Smooth muscle cell (in vitro differentiated cells): Measurements from ENCODE around the gene ZNF234. TPM values are rescaled to one million over a fixed set of nuclear protein-coding genes. Genes with fewer than 3 reads are reported as not detected.

Experiments used
- DNase-seq: peaks from one replicate; lab custom pipeline; 2025; ENCODE audit not compliant: unreplicated experiment; lab: John Stamatoyannopoulos, UW
- H2AFZ ChIP-seq: fragments of 200-600 bp; sonication (generic); 2 replicates; pipeline ENCODE4 v1.6.0; 2016; ENCODE audit warnings: antibody characterized with exemption, low read depth, mild to moderate bottlenecking
- H3F3A ChIP-seq: fragments of 200-600 bp; sonication (generic); 2 replicates; pipeline ENCODE4 v1.6.0; 2017; ENCODE audit warnings: antibody characterized with exemption, low read depth
- H3K27ac ChIP-seq: fragments of 200-600 bp; sonication (generic); 2 replicates; pipeline ENCODE4 v1.5.1; 2016; ENCODE audit warnings: low read depth, mild to moderate bottlenecking
- H3K27me3 ChIP-seq: fragments of 200-600 bp; sonication (generic); 2 replicates; pipeline ENCODE4 v1.6.1; 2016; ENCODE audit warnings: low read depth, mild to moderate bottlenecking
- H3K36me3 ChIP-seq: fragments of 200-600 bp; sonication (generic); 2 replicates; pipeline ENCODE4 v1.5.1; 2016; ENCODE audit warnings: low read depth
- H3K4me1 ChIP-seq: fragments of 200-600 bp; sonication (generic); 2 replicates; pipeline ENCODE4 v1.5.1; 2016; ENCODE audit warnings: low read depth
- H3K4me2 ChIP-seq: fragments of 200-600 bp; sonication (generic); 2 replicates; pipeline ENCODE4 v1.6.0; 2016; ENCODE audit warnings: mild to moderate bottlenecking
- H3K4me3 ChIP-seq: fragments of 200-600 bp; sonication (generic); 2 replicates; pipeline ENCODE4 v1.5.1; 2016; ENCODE audit warnings: mild to moderate bottlenecking
- H3K79me2 ChIP-seq: fragments of 200-600 bp; sonication (generic); 2 replicates; pipeline ENCODE4 v1.6.0; 2016; ENCODE audit warnings: low read depth, mild to moderate bottlenecking
- H3K9ac ChIP-seq: fragments of 200-600 bp; sonication (generic); 2 replicates; pipeline ENCODE4 v1.6.0; 2016; ENCODE audit warnings: low read depth
- H3K9me3 ChIP-seq: fragments of 200-600 bp; sonication (generic); replicated peaks from 2 replicates; pipeline ENCODE4 v1.5.1; 2016; ENCODE audit warnings: low read depth
- H4K20me1 ChIP-seq: fragments of 200-600 bp; sonication (generic); 2 replicates; pipeline ENCODE4 v1.6.0; 2016; ENCODE audit warnings: low read depth
- WGBS: methylation state at CpG from one replicate; pipeline ENCODE4 v1.1.7; 2016; ENCODE audit warnings: low lambda C conversion rate; 5-methylcytosine and 5-hydroxymethylcytosine counted together
- polyA plus RNA-seq: library from polyadenylated mRNA; unstranded; fragments of >200 nt; fragmentation: Nextera tagmentation; extraction: Ambion mirVana; gene quantifications from 2 replicates; pipeline ENCODE4 v1.2.1, GENCODE V29; 2016
- total RNA-seq: library from RNA; depleted of rRNA; stranded (reverse); fragments of >200 nt; gene quantifications from 2 replicates; pipeline ENCODE4 v1.2.3, GENCODE V29; 2014
- TF ChIP-seq, protein P1 (sequence below): fragments of 200-600 bp; sonication (generic); IDR thresholded peaks from 2 replicates; pipeline ENCODE4 v1.5.1; 2017; ENCODE audit warnings: borderline replicate concordance, mild to moderate bottlenecking, antibody characterized with exemption; ENCODE audit not compliant: insufficient read depth, poor library complexity, severe bottlenecking

The ZNF234 gene
- total and polyA plus RNA-seq, 2 experiments from 2014 or later: 3.2 to 4.6 TPM

DNA sequence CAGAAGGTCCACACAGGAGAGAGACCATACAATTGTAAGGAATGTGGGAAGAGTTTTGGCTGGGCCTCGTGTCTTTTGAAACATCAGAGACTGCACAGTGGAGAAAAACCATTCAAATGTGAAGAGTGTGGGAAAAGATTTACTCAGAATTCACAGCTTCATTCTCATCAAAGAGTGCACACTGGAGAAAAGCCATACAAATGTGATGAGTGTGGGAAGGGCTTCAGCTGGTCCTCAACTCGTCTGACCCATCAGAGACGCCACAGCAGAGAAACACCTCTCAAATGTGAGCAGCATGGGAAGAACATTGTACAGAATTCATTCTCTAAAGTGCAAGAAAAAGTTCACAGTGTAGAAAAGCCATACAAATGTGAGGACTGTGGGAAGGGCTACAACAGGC, 33.6 kb upstream of the ZNF234 start:
- Histone ChIP-seq H4K20me1 (no peaks in the 10 kb centered on the region), H3K36me3 (peaks cover 51% of the 10 kb centered on the region), H3K9me3 (peaks cover 36% of the 10 kb centered on the region), H3K9ac (no peak overlapping the region), H3K4me3 (no peak overlapping the region), H3F3A (peaks cover 4% of the 10 kb centered on the region), H2AFZ (no peak overlapping the region), H3K27ac (no peak overlapping the region), H3K27me3 (no peaks in the 10 kb centered on the region), H3K4me1 (no peaks in the 10 kb centered on the region), H3K4me2 (no peak overlapping the region), H3K79me2 (no peaks in the 10 kb centered on the region)
- 99% methylated on average over 3 of the region's 3 CpGs for WGBS
- DNase-seq: no peak
- TF ChIP-seq, protein P1, sequence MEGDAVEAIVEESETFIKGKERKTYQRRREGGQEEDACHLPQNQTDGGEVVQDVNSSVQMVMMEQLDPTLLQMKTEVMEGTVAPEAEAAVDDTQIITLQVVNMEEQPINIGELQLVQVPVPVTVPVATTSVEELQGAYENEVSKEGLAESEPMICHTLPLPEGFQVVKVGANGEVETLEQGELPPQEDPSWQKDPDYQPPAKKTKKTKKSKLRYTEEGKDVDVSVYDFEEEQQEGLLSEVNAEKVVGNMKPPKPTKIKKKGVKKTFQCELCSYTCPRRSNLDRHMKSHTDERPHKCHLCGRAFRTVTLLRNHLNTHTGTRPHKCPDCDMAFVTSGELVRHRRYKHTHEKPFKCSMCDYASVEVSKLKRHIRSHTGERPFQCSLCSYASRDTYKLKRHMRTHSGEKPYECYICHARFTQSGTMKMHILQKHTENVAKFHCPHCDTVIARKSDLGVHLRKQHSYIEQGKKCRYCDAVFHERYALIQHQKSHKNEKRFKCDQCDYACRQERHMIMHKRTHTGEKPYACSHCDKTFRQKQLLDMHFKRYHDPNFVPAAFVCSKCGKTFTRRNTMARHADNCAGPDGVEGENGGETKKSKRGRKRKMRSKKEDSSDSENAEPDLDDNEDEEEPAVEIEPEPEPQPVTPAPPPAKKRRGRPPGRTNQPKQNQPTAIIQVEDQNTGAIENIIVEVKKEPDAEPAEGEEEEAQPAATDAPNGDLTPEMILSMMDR: no peak

DNA sequence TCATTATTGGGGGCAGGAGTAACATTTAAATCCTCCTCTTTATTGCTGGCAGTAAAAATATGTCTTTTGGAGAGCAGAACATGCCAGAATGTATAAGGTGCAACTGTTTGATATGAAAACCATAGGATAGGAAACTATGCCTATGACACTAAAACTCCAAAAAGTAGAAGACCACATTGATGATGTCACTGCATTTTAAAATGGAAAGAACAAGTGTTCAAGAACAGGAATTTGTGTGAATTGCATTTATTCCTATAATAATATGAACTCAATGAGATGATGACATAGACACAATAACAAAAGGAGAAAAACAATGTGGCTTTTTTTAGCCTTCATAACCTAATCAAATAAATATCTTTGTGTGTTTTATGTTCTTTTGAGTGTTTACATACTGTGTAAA, 31.9 kb upstream of the ZNF234 start:
- Histone ChIP-seq H3K79me2 (peaks cover 8% of the 10 kb centered on the region), H3K27ac (no peak overlapping the region), H4K20me1 (no peaks in the 10 kb centered on the region), H3K36me3 (peaks cover 34% of the 10 kb centered on the region), H3K4me1 (peaks cover 6% of the 10 kb centered on the region), H3K4me2 (no peak overlapping the region), H3K9me3 (peaks cover 29% of the 10 kb centered on the region), H3K9ac (no peak overlapping the region), H3F3A (peaks cover 4% of the 10 kb centered on the region), H2AFZ (no peak overlapping the region), H3K4me3 (no peak overlapping the region), H3K27me3 (no peaks in the 10 kb centered on the region)
- TF ChIP-seq, protein P1: no peak
- no peak for DNase-seq

DNA sequence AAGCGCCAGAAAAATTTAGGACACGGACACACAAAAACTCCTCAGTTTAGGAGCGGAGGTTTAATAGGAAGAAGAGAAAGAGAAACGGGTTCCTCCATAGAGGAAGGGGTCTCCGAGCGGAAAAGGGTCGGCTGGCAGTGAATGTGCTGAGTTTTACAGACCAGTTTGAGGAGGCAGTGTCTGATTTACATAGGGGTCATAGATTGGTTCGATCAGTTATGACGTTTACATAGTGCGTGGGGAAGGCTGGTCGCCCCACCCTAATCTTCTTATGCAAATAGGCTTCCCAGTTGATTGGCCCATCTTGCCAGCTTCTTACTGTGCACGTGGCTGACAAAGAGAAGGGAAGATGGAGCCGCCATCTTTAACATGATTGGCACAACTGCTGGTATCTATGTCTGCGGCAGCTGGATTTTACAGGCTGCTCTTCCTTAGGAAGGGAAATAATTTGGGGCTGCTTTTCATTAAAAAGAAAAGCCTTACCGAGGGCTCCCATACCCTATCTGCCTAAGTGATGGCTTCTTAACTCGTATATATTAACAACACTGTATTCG, 29.4 kb upstream of the ZNF234 start:
- WGBS: 16% methylated on average over 17 of the region's 17 CpGs
- Histone ChIP-seq H3K9me3 (peaks cover 15% of the 10 kb centered on the region), H3K27ac (peak overlapping the region; percentile 58), H3K4me1 (peaks cover 8% of the 10 kb centered on the region), H3K27me3 (no peaks in the 10 kb centered on the region), H3K9ac (peak overlapping the region; percentile 61), H3F3A (peaks cover 4% of the 10 kb centered on the region), H3K79me2 (peaks cover 20% of the 10 kb centered on the region), H3K4me3 (peak overlapping the region; percentile 79), H2AFZ (peak overlapping the region; percentile 78), H4K20me1 (no peaks in the 10 kb centered on the region), H3K36me3 (peaks cover 28% of the 10 kb centered on the region), H3K4me2 (peak overlapping the region; percentile 91)
- no peak for DNase-seq
- TF ChIP-seq, protein P1: no peak

DNA sequence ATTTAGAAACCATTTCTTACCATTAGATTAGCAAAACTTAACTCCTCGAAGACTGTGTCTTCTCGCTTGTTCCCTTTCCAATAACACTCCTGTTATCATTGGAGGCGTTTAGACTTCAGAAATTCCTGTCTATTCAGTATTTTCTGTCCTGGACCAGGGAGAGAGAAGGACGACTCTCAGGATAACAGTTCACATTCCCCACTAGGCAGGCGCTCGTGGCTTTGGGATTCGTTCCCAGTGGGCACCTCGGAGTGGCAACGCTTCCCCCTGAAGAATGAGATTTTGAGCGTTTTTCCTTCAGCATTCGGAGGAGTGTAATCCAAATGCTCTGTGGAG, 28.6 kb upstream of the ZNF234 start:
- Histone ChIP-seq H4K20me1 (no peaks in the 10 kb centered on the region), H3K27ac (peak overlapping the region; percentile 58), H3K4me2 (peak overlapping the region; percentile 91), H3K4me1 (peaks cover 8% of the 10 kb centered on the region), H3K9ac (peak overlapping the region; percentile 61), H3K36me3 (peaks cover 24% of the 10 kb centered on the region), H3K27me3 (no peaks in the 10 kb centered on the region), H3K9me3 (peaks cover 9% of the 10 kb centered on the region), H3F3A (peaks cover 4% of the 10 kb centered on the region), H3K79me2 (peaks cover 20% of the 10 kb centered on the region), H3K4me3 (peak overlapping the region; percentile 79), H2AFZ (peak overlapping the region; percentile 78)
- WGBS: under 1% methylated on average over 11 of the region's 11 CpGs
- no peak for DNase-seq
- TF ChIP-seq, protein P1: no peak
